AG04449 (cell line): ENCODE data around the gene DAD1.

Source experiments
- CTCF ChIA-PET: fragments of 350-600 bp; formaldehyde crosslinking; extraction: SDS; loops from one replicate; lab custom pipeline; 2021; ENCODE audit warnings: antibody characterized with exemption; lab: Yijun Ruan, JAX
- POLR2A ChIA-PET: fragments of 400-600, 350-600 bp; formaldehyde crosslinking; extraction: SDS; loops from one replicate; lab custom pipeline; 2020; ENCODE audit warnings: antibody characterized with exemption, inconsistent platforms; lab: Yijun Ruan, JAX
- DNase-seq: peaks from one replicate; pipeline ENCODE4 v3.0.0-alpha.2; 2010; ENCODE audit warnings: low read depth, low spot score
- H3K4me3 ChIP-seq: 2 replicates; pipeline ENCODE4 v1.5.1; 2011; ENCODE audit warnings: low read depth, mild to moderate bottlenecking, control low read depth, low read length
- CTCF ChIP-seq: IDR thresholded peaks from one replicate; pipeline ENCODE4 v1.5.1; 2011; ENCODE audit warnings: mild to moderate bottlenecking, moderate library complexity, low read length, control low read depth, inconsistent platforms; ENCODE audit not compliant: insufficient read depth; ENCODE audit errors: missing control alignments

Gene DAD1

GRCh38 chr14:22565391-22565945 is 23.6 kb downstream of the DAD1 start:
- no peak for TF ChIP-seq CTCF
- no peak for DNase-seq
- ChIA-PET CTCF (interaction anchor here (0.9 to 23.7 kb wide), 13 partner anchors 9 to 315 kb away, joined by 3 to 395 read pairs (median 3); no protein-coding TSS in a partner anchor), POLR2A (no interaction called here)
- H3K4me3 ChIP-seq: no peak overlapping the region

GRCh38 chr14:22564463-22564862 is 24.6 kb downstream of the DAD1 start:
- H3K4me3 ChIP-seq: no peak overlapping the region
- POLR2A ChIA-PET: interaction anchor here (1.1 kb wide), 1 partner anchor 273 kb away, joined by 3 read pairs; no protein-coding TSS in a partner anchor
- CTCF ChIA-PET: interaction anchor here (0.7 to 23.7 kb wide), 18 partner anchors 8 to 308 kb away, joined by 3 to 395 read pairs (median 4); partner anchors contain the start of gene LRP10
- TF ChIP-seq CTCF: no peak
- no peak for DNase-seq

- POLR2A ChIA-PET: interaction anchor here (1.1 kb wide), 1 partner anchor 274 kb away, joined by 3 read pairs; no protein-coding TSS in a partner anchor
- CTCF ChIA-PET: interaction anchor here (0.6 to 23.7 kb wide), 17 partner anchors 9 to 410 kb away, joined by 3 to 395 read pairs (median 4); partner anchors contain the start of genes DAD1 and LRP10
- no peak overlapping the region for H3K4me3 ChIP-seq
- no peak for DNase-seq
- no peak for TF ChIP-seq CTCF
Measured at GRCh38 chr14:22563987-22564386, 25.0 kb downstream of the DAD1 start.

- no peak overlapping the region for H3K4me3 ChIP-seq
- ChIA-PET POLR2A (no interaction called here), CTCF (interaction anchor here (0.6 to 23.7 kb wide), 14 partner anchors 8 to 339 kb away, joined by 3 to 395 read pairs (median 4); no protein-coding TSS in a partner anchor)
- no peak for TF ChIP-seq CTCF
- no peak for DNase-seq
Measured at GRCh38 chr14:22561661-22562579, 27.1 kb downstream of the DAD1 start.

GRCh38 chr14:22561366-22561660 is 27.7 kb downstream of the DAD1 start:
- no peak overlapping the region for H3K4me3 ChIP-seq
- DNase-seq: no peak
- no peak for TF ChIP-seq CTCF
- POLR2A ChIA-PET: interaction anchor here (0.6 kb wide), 1 partner anchor 35 kb away, joined by 5 read pairs; no protein-coding TSS in a partner anchor
- CTCF ChIA-PET: interaction anchor here (1.2 to 23.7 kb wide), 12 partner anchors 9 to 339 kb away, joined by 3 to 395 read pairs (median 8); no protein-coding TSS in a partner anchor
